ENCODE data around the gene FAM83E. TPM values are rescaled to one million over a fixed set of nuclear protein-coding genes. Genes with fewer than 3 reads are reported as not detected.

Gene FAM83E
- total RNA-seq, 1 donor from 2014 or later = 21.9 TPM

GRCh38 chr19:48638831-48639381, 24.0 kb upstream of the FAM83E start:
- no peaks in the 10 kb centered on the region for H3K36me3 ChIP-seq (ENCODE audit: control insufficient read depth, insufficient read depth, low read length)
- no peak overlapping the region for H3K4me3 ChIP-seq (ENCODE audit: low read depth, low read length)
- DNase-seq (ENCODE audit: low read depth) (no peak), FAIRE-seq (no peak)
- no peaks in the 10 kb centered on the region for H3K27me3 ChIP-seq (ENCODE audit: control insufficient read depth, insufficient read depth, low read length)
- TF ChIP-seq, protein P1, sequence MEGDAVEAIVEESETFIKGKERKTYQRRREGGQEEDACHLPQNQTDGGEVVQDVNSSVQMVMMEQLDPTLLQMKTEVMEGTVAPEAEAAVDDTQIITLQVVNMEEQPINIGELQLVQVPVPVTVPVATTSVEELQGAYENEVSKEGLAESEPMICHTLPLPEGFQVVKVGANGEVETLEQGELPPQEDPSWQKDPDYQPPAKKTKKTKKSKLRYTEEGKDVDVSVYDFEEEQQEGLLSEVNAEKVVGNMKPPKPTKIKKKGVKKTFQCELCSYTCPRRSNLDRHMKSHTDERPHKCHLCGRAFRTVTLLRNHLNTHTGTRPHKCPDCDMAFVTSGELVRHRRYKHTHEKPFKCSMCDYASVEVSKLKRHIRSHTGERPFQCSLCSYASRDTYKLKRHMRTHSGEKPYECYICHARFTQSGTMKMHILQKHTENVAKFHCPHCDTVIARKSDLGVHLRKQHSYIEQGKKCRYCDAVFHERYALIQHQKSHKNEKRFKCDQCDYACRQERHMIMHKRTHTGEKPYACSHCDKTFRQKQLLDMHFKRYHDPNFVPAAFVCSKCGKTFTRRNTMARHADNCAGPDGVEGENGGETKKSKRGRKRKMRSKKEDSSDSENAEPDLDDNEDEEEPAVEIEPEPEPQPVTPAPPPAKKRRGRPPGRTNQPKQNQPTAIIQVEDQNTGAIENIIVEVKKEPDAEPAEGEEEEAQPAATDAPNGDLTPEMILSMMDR (IDR thresholded peaks at IDR 0.05; ENCODE audit: insufficient read depth, low read length, severe bottlenecking) = no peak

GRCh38 chr19:48637948-48638830, 23.3 kb upstream of the FAM83E start:
- H3K36me3 ChIP-seq (ENCODE audit: control insufficient read depth, insufficient read depth, low read length) = no peaks in the 10 kb centered on the region
- FAIRE-seq = no peak
- DNase-seq (ENCODE audit: low read depth) = peak; percentile 72
- peak overlapping the region; percentile 58 for H3K4me3 ChIP-seq (ENCODE audit: low read depth, low read length)
- H3K27me3 ChIP-seq (ENCODE audit: control insufficient read depth, insufficient read depth, low read length) = no peaks in the 10 kb centered on the region
- TF ChIP-seq, protein P1 (IDR thresholded peaks at IDR 0.05; ENCODE audit: insufficient read depth, low read length, severe bottlenecking) = no peak

DNA sequence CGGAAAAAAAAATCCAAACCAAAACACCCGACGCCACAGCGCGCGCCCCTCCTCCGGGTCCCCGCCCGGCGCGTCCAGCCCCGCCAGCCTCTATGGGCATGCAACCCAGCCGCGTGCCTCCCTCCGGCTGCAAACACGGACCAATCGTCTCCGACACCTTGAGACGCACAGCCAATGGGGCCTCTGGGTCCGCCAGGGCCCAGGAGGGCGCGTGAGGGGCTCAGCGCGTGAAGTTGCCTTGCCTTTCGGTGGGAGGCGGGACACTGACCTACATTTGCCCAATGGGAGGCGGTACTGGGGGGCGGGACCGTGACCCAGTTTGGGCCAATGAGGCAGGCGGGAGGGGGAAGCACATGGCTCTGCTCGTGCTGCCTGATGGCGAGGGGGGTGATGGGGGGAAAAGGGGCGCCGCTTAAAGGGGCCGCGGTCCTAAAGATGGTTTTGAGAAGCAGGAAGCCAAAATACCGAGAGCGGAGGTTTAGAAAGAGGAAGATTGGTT, 22.6 kb upstream of the FAM83E start:
- H3K27me3 ChIP-seq (ENCODE audit: control insufficient read depth, insufficient read depth, low read length) = no peaks in the 10 kb centered on the region

DNA sequence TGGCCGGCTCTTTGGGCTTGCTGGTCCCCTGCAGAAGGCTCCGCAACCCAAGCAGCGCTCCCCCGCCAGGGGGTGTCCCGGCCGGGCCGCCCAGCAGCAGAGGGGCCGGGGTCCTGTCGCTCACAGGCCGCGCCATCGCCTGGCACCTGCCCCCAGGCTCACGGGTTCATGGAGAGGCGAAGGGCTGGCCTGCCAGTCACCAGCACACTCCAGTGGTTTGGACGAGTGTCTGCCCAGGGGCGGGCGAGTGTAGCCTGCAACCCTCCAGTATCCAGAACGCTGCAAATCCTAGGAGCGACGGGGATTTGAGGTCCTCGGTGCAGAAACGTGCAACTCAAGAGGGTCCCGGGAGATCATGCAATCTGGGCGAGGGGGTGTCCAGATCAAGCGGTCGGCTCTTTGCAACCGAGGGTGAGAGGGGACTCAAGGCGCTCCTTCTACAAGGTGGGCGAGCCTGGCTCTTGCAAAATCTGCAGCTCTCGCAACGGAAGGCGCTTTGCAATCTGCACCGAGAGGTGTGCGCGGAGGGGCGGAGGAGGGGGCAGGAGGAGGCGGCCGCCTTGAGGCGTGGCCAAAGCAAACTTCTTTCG, 22.1 kb upstream of the FAM83E start, which contains the start of gene DBP:
DBP (minus strand) TSS at position 521 of the 590 bp plus-strand sequence; CDS start at position 136, 385 bp downstream.
- TF ChIP-seq, protein P1 (IDR thresholded peaks at IDR 0.05; ENCODE audit: insufficient read depth, low read length, severe bottlenecking) = peak; percentile 42
- Histone ChIP-seq H3K36me3 (ENCODE audit: control insufficient read depth, insufficient read depth, low read length) (no peaks in the 10 kb centered on the region), H3K27me3 (ENCODE audit: control insufficient read depth, insufficient read depth, low read length) (no peaks in the 10 kb centered on the region), H3K4me3 (ENCODE audit: low read depth, low read length) (peak within 1 kb of the TSS; percentile 58)
- FAIRE-seq (no peak), DNase-seq (ENCODE audit: low read depth) (no peak)

More for the DNA sequence above, 22.6 kb upstream of the FAM83E start:
- Histone ChIP-seq H3K36me3 (ENCODE audit: control insufficient read depth, insufficient read depth, low read length) (no peaks in the 10 kb centered on the region), H3K4me3 (ENCODE audit: low read depth, low read length) (peak overlapping the region; percentile 58)
- DNase-seq (ENCODE audit: low read depth) (peak; percentile 82), FAIRE-seq (no peak)
- TF ChIP-seq, protein P1 (IDR thresholded peaks at IDR 0.05; ENCODE audit: insufficient read depth, low read length, severe bottlenecking) = no peak

DNA sequence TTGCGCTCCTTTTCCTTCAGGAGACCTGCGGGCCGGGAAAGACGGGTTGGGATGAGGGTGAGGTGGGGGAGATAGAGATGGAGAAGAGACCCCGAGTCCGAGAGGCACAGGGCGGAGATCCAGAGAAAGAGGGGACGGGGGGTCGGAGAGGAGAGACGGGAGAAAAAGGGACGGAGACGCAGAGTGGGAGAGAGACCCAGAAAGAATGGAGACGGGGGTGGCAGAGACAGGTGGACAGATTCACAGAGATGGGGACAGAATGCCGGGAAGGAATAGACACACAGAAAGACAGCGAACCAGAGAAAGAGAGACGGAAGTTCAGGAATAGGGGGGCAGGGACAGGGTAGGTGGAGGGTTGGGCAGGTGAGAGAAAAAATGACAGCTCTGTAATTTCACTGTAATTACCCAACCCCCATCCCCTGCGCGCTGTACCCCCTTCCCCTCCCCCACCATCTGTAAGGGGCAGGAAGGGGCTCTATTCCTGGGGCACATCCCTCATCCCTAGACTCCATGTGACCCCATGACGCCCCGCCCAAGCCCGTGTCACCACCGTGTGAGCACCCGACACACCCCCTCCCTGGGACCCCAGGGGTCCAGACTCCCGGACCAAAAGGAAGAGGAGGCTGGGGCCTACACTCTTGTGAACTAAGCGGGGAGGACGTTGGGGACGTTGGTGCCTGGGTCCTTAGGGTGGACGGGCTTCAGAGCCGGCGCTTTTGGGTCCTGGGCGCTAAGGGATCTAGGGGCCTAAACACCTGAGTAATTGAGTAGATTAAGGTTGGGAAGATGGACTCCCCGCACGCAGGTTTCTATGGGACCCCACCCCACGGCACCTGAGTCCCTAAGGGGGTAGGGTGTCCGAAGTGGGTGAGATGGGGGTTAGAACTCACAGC, 21.3 kb upstream of the FAM83E start:
- Histone ChIP-seq H3K4me3 (ENCODE audit: low read depth, low read length) (peak overlapping the region; percentile 58), H3K36me3 (ENCODE audit: control insufficient read depth, insufficient read depth, low read length) (peaks cover 2% of the 10 kb centered on the region), H3K27me3 (ENCODE audit: control insufficient read depth, insufficient read depth, low read length) (no peaks in the 10 kb centered on the region)
- TF ChIP-seq, protein P1 (IDR thresholded peaks at IDR 0.05; ENCODE audit: insufficient read depth, low read length, severe bottlenecking) = no peak
- FAIRE-seq (no peak), DNase-seq (ENCODE audit: low read depth) (no peak)
